ENCODE results near the gene LINS1. TPM values are rescaled to one million over a fixed set of nuclear protein-coding genes. Genes with fewer than 3 reads are reported as not detected.

The LINS1 gene
- total and polyA plus RNA-seq, 2 of the 8 experiments (the other 6 are each of a cell fraction or from before 2014, with no cell fraction given): 4.2 to 8.1 TPM

GRCh38 chr15:100651253-100651652, 49.3 kb upstream of the LINS1 start (continued):
- TF ChIP-seq EP300 (IDR thresholded peaks at IDR 0.05; ENCODE audit: borderline replicate concordance in 1 of 2, low read depth in 2 of 2, low read length in 2 of 2) (no peak), BACH1 (IDR thresholded peaks at IDR 0.05; ENCODE audit: low read length) (no peak), ASH2L (IDR thresholded peaks at IDR 0.05; ENCODE audit: low read length) (no peak), CHD2 (IDR thresholded peaks at IDR 0.05; ENCODE audit: low read length) (no peak), EGR1 (IDR thresholded peaks at IDR 0.05; ENCODE audit: borderline replicate concordance, low read depth, low read length) (no peak), CBX5 (IDR thresholded peaks at IDR 0.05; ENCODE audit: low read depth, low read length) (no peak), MAFK (IDR thresholded peaks at IDR 0.05; ENCODE audit: low read depth, low read length) (no peak), CHD1 (IDR thresholded peaks at IDR 0.05; ENCODE audit: low read depth, low read length) (no peak), RBBP5 (IDR thresholded peaks at IDR 0.05; ENCODE audit: borderline replicate concordance, low read depth, low read length) (no peak)

Data from H1 (cell line).